GM18505 (cell line): Measurements from ENCODE around the gene TMEM151B.
"Not testable (repeated sequence)": the region's sequence is repeated elsewhere in the genome, so short reads cannot be mapped to it uniquely, and the experiment has no call there.

Experiments
- ATAC-seq: cut with Tn5 transposase; IDR thresholded peaks from one replicate; pipeline ENCODE4 v1.9.1; 2021; ENCODE audit not compliant: unreplicated experiment
- POLR2A ChIP-seq: IDR thresholded peaks from 4 replicates; pipeline ENCODE4 v1.6.1; 2011; ENCODE audit warnings: borderline replicate concordance; ENCODE audit not compliant: insufficient read depth, insufficient read length; ENCODE audit errors: extremely low read depth

TMEM151B gene

DNA sequence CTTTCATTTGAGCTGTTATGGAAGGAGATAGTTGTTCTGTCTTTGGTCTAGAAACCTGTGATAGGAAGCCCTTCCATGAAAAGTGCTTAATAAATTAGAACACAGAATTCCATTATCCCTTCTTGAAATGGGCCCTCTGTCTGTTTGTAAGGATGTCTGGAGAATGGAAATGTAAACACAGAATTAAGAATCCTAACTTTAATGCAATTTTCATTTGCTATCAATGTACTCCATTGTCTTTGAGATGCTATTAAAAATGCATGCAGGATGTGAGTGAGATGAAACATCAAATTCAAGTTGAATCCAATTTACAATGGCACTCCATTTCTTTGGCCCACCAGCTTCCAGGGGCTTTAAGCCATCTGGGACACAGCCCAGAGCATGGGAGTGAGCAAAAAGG, 56.8 kb downstream of the TMEM151B start:
- no peak for TF ChIP-seq POLR2A
- ATAC-seq = no peak

- TF ChIP-seq POLR2A = no peak
- no peak for ATAC-seq
These were observed 57.5 kb downstream of the TMEM151B start for GRCh38 chr6:44327760-44328159.

GRCh38 chr6:44328203-44328602, 58.0 kb downstream of the TMEM151B start:
- not testable (repeated sequence) for ATAC-seq

GRCh38 chr6:44329858-44330257, 59.6 kb downstream of the TMEM151B start:
- no peak for TF ChIP-seq POLR2A
- ATAC-seq = no peak

DNA sequence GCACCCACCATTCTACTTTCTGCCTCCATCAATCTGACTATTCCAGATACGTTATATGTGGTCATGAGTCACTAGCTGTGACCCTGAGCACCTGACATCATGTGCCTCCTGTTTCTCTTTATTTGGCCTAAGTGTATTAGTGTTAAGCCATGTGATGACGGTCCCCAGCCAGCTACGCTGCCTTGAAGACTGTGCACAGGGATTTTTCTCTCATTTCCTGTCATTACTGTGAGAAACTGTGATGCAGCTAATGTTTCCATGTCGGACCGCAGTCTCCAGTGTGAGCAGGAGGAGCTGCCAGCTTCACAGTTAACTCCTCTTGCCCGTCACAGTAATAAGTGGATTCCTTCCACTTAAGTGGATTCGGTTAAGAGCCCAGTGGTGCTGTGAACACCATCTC, 62.3 kb downstream of the TMEM151B start:
- no peak for ATAC-seq
- no peak for TF ChIP-seq POLR2A

- no peak for TF ChIP-seq POLR2A
- no peak for ATAC-seq
These were observed 63.1 kb downstream of the TMEM151B start for GRCh38 chr6:44333273-44333919.

- TF ChIP-seq POLR2A = no peak
- ATAC-seq = no peak
These were observed 63.7 kb downstream of the TMEM151B start for GRCh38 chr6:44333942-44334341.

DNA sequence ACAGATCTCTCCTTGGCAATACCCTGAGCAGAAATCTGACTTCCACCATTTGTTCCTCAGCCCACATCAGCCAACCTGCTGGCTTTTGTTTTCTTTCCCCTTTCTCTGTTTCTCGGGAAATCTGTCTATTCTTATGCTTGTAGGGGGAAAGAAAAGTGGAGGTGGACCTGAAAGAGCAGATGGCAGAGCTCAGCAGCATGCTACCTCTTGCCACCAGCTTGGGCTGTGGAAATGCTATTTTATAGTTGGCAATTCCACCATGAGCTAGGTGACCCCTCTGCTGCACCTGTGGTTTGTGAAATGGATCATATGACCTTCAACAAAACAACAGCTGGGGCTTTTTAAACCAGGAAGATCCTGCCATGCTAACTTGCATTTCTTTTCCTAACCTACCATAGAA, 65.4 kb downstream of the TMEM151B start:
- no peak for ATAC-seq
- no peak for TF ChIP-seq POLR2A

GRCh38 chr6:44338228-44339122, 68.2 kb downstream of the TMEM151B start:
- ATAC-seq = no peak

DNA sequence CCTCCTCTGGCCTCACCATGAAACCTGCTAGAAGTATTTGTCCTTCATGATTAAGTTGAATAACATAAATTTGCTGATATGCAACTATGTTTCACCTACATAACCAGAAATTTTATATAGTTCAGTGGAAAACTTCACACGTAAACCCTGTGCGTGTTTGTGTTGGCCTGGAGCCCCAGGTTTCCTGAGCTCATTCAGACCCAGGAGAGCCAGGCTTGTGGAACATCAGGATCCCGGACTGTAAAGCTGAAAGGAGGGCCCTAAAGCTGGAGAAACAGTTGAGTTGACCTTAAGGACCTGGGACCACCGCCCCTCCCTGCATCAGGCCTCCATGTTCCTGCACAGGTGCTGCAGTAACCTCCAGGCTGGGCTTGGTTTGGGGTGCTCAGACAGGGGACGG, 69.1 kb downstream of the TMEM151B start:
- TF ChIP-seq POLR2A = no peak
- no peak for ATAC-seq

More at GRCh38 chr6:44338228-44339122, 68.2 kb downstream of the TMEM151B start:
- TF ChIP-seq POLR2A = no peak

GRCh38 chr6:44339763-44340625, 69.7 kb downstream of the TMEM151B start:
- no peak for TF ChIP-seq POLR2A
- no peak for ATAC-seq

DNA sequence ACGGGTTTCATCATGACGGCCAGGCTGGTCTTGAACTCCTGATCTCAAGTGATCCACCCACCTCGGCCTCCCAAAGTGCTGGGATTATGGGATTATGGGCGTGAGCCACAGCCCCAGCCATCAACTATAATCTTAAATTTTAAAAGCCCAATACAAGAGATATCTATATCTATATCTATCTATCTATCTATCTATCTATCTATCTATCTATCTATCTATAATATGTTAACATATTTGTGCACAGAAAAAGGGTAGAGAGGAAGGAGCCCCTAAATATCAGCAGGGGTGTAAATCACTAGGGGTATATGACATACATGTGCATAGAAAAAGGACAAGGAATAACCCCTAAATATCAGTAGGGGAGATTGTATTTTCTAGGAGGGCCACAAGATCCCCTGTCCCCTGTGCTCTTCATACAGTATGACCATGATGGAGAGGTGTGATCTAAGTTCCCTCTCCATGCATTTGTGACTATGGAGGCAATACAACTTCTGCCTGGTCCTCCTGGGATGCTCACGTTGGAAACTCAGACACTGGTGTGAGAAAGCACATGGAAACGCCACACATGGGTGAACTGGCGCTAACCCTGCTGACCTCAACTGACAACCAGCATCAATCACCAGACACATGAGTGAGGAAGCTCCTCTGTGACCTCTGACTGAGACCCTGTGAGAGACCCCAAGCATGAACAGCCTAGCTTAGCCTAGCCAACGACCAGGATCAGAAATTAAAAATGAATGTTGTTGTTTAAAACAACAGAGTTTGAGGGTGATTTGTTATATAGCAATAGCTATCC, 71.0 kb downstream of the TMEM151B start:
- TF ChIP-seq POLR2A = no peak
- no peak for ATAC-seq

DNA sequence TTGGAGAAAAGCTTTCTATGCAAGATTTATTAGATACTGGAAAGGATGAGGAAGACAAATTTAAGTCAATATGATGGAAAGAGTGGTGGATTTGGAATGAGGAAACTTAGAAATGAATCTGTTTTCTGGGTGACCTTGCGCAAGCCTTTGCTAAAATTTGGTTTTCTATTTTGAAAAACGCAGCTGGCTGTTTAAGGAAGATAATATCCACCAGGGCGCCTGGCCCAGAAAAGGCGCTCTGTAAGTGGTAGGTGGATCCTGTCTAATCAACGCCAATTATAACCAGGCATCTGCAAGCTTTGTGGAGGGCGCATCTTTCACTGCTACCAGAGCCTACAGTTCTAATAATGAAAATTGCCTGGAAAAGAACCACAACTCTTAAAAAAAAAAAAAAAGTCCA, 71.8 kb downstream of the TMEM151B start:
- TF ChIP-seq POLR2A = no peak
- no peak for ATAC-seq

DNA sequence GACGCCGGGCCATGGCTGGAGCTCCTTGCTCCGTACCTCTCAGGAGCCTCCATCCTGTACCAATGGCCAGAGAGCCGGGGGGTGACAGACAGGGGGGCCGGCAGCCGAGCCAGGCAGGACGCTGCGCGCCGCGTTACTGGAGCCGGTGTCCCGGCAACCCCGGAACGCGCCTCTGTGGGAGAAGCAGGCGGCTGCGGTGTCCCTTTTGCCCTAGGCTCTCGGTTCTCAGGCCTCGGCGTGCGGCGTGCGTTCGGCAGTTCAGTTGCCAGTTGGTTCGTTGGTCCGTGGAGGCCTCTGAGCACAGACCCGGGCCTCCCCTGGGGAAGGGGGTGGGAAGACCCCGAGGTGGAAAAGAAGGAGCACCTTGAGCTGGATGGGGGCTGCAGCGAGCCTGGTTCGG, 72.2 kb downstream of the TMEM151B start, which contains the start of gene SPATS1:
SPATS1 (plus strand) TSS at position 162 of the 400 bp plus-strand sequence. CDS start 446 bp downstream, outside the sequence.
- no peak for ATAC-seq
- no peak for TF ChIP-seq POLR2A

GRCh38 chr6:44346818-44347217, 76.6 kb downstream of the TMEM151B start:
- not testable (repeated sequence) for ATAC-seq
